Psoas muscle (tissue), 8 donors: ENCODE measurements around the gene PALD1. TPM values are rescaled to one million over a fixed set of nuclear protein-coding genes. Genes with fewer than 3 reads are reported as not detected.

Experiments used
- ATAC-seq, 4 donors: fragments of 200-7000 bp; cut with Tn5 transposase; one replicate each; pipeline ENCODE4 v1.9.1; 2020; ENCODE audit warnings: moderate library complexity in 3 of 4, mild to moderate bottlenecking in 2 of 4
- DNase-seq, 2 donors: peaks; one replicate each; pipeline ENCODE4 v3.0.0-alpha.2; 2020
- H3K27ac ChIP-seq: fragments of 200-600 bp; one replicate; pipeline ENCODE4 v1.8.0; 2022
- H3K27me3 ChIP-seq, 3 donors: fragments of 200-600 bp in 1 of 3; one replicate each; pipeline versions ENCODE4 v1.6.1 to v1.8.0; 2013 to 2022; ENCODE audit warnings: low read length in 2 of 3, mild to moderate bottlenecking in 2 of 3, moderate library complexity in 1 of 3; ENCODE audit not compliant: insufficient read depth in 3 of 3
- H3K36me3 ChIP-seq, 2 donors: fragments of 200-600 bp in 1 of 2; one replicate each; pipeline versions ENCODE4 v1.6.1 to v1.8.0; 2013 to 2022; ENCODE audit warnings: low read depth in 1 of 2, mild to moderate bottlenecking in 1 of 2, moderate library complexity in 1 of 2; ENCODE audit not compliant: insufficient read depth in 1 of 2
- H3K4me1 ChIP-seq: fragments of 200-600 bp; one replicate; pipeline ENCODE4 v1.8.0; 2022
- H3K4me3 ChIP-seq: fragments of 200-600 bp; one replicate; pipeline ENCODE4 v1.8.0; 2022; ENCODE audit warnings: mild to moderate bottlenecking
- H3K9me3 ChIP-seq: fragments of 200-600 bp; one replicate; pipeline ENCODE4 v1.8.0; 2022
- WGBS, 3 donors: extraction: QIAGEN DNeasy Blood & Tissue Kit; methylation state at CpG; one replicate each; pipeline versions ENCODE4 v1.1.6 to v1.1.7; 2013; 5-methylcytosine and 5-hydroxymethylcytosine counted together
- intact Hi-C, 2 donors: fragments of 100-400 bp; cut with DNase I; formaldehyde crosslinking; loops; one replicate each; pipeline versions ENCODE4 v1.11.0 to v1.14.2; 2022
- polyA plus RNA-seq, 3 donors: library from polyadenylated mRNA; stranded (reverse); fragments of 200-250 nt; gene quantifications; one replicate each; pipeline ENCODE4 v1.2.3, GENCODE V29; 2013
- total RNA-seq, 4 donors: library from RNA; stranded (reverse); fragmentation: NEBNext Ultra II Directional in 2 of 4; extraction: Animal tissue kit (Norgen Biotek cat#: 25700) in 2 of 4; gene quantifications; one replicate each; pipeline versions ENCODE4 v1.2.1 to v1.2.4, GENCODE V29; 2021 to 2023
- TF ChIP-seq, protein P1 (sequence below): fragments of 200-600 bp; IDR thresholded peaks from one replicate; pipeline ENCODE4 v1.8.0; 2022; ENCODE audit warnings: antibody characterized with exemption
- donor health status: healthy with polysubstance abuse.
- donor health status: DM: no; HTN: no; CAD: no; lungs with moderate emphysema.
- donor health status: Bipolar disorder and iron deficiency.
- donor health status: healthy.
- donor health status: DM: yes; HTN: yes; CAD: no.
- donor health status: DM: no; HTN: no; CAD: no.
- donor health status: DM: no; HTN: no; CAD: no.
- donor health status: DM: yes; HTN: yes; CAD: no.

PALD1 gene
- total and polyA plus RNA-seq, 7 donors, result 1.0 to 4.0 (median 2.8) TPM

DNA sequence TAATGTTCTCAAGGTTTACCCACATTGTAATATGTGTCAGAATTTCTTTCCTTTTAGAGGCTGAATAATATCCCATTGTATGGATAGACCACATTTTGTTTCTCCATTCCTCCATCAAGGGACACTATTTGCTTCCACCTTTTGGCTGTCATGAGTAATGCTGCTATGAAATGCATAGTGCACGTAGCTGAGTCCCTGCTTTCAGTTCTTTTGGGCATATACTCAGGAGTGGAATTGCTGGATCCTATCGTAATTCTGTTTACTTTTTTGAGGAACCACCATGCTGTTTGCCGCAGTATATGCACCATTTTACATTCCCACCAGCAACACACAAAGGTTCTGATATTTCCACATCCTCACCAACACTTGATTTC is 64.0 kb downstream of the PALD1 start:
- TF ChIP-seq, protein P1, sequence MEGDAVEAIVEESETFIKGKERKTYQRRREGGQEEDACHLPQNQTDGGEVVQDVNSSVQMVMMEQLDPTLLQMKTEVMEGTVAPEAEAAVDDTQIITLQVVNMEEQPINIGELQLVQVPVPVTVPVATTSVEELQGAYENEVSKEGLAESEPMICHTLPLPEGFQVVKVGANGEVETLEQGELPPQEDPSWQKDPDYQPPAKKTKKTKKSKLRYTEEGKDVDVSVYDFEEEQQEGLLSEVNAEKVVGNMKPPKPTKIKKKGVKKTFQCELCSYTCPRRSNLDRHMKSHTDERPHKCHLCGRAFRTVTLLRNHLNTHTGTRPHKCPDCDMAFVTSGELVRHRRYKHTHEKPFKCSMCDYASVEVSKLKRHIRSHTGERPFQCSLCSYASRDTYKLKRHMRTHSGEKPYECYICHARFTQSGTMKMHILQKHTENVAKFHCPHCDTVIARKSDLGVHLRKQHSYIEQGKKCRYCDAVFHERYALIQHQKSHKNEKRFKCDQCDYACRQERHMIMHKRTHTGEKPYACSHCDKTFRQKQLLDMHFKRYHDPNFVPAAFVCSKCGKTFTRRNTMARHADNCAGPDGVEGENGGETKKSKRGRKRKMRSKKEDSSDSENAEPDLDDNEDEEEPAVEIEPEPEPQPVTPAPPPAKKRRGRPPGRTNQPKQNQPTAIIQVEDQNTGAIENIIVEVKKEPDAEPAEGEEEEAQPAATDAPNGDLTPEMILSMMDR, result no peak
- no peaks in the 10 kb centered on the region for H3K4me1 ChIP-seq
- DNase-seq (no peak), ATAC-seq (no peak)
- WGBS, 3 donors, result 90 to 93% (median 93%) methylated on average over 3 of the region's 3 CpGs
- peaks cover 0 to 5% of the 10 kb centered on the region in 2 donors for H3K36me3 ChIP-seq
- H3K27ac ChIP-seq, result no peak overlapping the region
- intact Hi-C loops, result no loop called here
- H3K9me3 ChIP-seq, result no peaks in the 10 kb centered on the region
- H3K4me3 ChIP-seq, result no peak overlapping the region
- peaks cover 0 to 2% (median 0%) of the 10 kb centered on the region in 3 donors for H3K27me3 ChIP-seq

DNA sequence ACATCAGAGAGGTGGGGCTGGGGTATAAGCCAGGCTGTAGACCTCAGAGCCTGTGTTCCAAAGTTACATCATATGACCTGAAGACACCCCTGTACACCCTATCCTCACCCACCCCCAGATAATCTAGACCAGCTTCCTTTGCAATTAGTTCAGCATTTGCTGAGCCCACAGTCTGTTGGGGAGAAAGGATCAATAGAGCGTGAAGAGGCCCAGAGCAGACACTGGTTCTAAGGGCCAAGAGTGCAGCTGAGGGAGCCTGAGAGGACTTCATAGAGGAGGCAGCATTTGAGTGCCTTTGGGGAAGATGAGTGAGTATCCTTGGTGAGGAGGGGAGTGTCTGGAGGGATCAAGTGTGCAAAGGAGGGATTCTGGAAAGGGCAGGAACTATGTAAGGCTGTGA is 65.3 kb downstream of the PALD1 start:
- Histone ChIP-seq H3K27ac (no peak overlapping the region), H3K9me3 (no peaks in the 10 kb centered on the region), H3K4me3 (no peak overlapping the region), H3K4me1 (no peaks in the 10 kb centered on the region), H3K36me3 (peaks cover 0 to 7% of the 10 kb centered on the region in 2 donors), H3K27me3 (peaks cover 0 to 2% (median 0%) of the 10 kb centered on the region in 3 donors)
- WGBS, 3 donors, result 88 to 94% (median 93%) methylated on average over 1 of the region's 1 CpG
- intact Hi-C loops, result no loop called here
- no peak for ATAC-seq
- TF ChIP-seq, protein P1, result no peak
- DNase-seq, result no peak

DNA sequence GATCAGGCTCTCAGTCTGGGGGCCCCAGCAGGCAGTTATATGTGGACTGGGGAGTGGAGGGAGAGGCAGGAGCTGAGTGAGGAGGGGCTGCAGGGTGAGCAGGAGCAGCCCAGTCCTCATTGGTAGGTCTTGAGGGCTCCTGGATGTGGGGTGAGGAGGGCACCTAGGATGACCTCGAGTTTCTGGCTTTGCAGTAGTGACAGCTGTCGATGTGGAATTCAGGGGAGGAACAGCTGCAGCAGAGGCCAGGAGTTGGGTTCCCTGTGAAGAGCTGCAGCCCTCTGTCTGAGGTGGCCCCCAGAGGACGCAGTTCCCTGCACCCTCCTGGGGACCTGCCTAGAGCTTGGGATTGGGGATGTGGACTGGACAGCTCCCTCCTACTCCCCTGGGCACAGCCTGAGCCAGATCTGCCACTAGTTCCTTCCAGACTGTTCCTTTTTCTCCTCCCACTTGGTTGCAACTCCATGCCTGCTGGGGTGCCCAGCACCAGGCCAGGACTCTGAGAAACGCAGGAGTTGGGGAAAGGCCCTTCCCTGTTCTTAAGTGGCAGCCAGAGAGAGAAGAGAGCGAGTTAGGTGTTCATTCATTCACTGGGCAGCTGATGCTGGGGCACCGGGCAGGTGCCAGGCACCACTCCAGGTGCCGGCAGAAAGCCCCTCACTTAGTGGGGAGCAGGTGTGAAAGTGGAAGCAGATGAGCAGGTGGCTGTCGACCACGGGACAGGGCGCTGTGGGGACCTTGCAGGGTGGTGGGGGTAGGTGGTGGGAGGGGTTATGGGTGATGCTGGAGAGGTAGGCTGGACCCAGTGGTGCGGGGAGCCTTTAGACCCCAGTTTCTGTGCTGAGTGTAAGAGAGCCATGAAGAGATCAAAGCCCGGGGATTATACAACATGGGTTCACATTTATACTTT is 66.1 kb downstream of the PALD1 start:
- 46 to 61% (median 55%) methylated on average over 12 of the region's 12 CpGs for WGBS, 3 donors
- ATAC-seq, result peak in 1 of 4 donors; percentile 13
- intact Hi-C loops, result no loop called here
- DNase-seq, result no peak
- Histone ChIP-seq H3K27ac (no peak overlapping the region), H3K4me1 (no peaks in the 10 kb centered on the region), H3K9me3 (no peaks in the 10 kb centered on the region), H3K36me3 (peaks cover 0 to 7% of the 10 kb centered on the region in 2 donors), H3K27me3 (peaks cover 0 to 2% (median 0%) of the 10 kb centered on the region in 3 donors), H3K4me3 (no peak overlapping the region)
- TF ChIP-seq, protein P1, result no peak

DNA sequence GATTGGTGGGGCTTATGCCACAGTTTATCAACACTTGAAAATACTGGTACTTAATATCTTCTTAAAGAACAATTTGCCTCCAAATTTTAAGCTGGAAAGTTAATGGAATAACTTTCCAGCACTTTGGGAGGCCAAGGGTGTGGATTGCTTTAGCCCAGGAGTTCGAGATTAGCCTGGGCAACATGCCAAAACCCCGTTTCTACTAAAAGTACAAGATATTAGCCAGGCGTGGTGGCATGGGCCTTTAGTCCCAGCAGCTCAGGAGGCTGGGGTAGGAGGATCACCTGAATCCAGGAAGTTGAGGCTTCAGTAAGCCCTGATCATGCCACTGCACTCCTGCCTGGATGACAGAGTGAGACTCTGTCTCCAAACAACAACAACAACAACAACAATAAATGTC is 68.0 kb downstream of the PALD1 start:
- Histone ChIP-seq H3K9me3 (no peaks in the 10 kb centered on the region), H3K36me3 (peaks cover 0 to 15% of the 10 kb centered on the region in 2 donors), H3K27ac (no peak overlapping the region), H3K4me3 (no peak overlapping the region), H3K4me1 (no peaks in the 10 kb centered on the region), H3K27me3 (no peaks in the 10 kb centered on the region)
- intact Hi-C loops, result no loop called here
- DNase-seq (no peak), ATAC-seq (no peak)
- WGBS, 3 donors, result 36 to 42% (median 40%) methylated on average over 3 of the region's 3 CpGs
- TF ChIP-seq, protein P1, result no peak
